ENCODE results near the gene AKR1C3.

GRCh38 chr10:5045095-5045494 lies 49.1 kb upstream of the AKR1C3 start:
- TF ChIP-seq CTCF (IDR thresholded peaks at IDR 0.05) (no peak), POLR2A (IDR thresholded peaks at IDR 0.05) (no peak)
